C4-2B (cell line): ENCODE data around the gene SV2A.
"Not testable (repeated sequence)": the region's sequence is repeated elsewhere in the genome, so short reads cannot be mapped to it uniquely, and the experiment has no call there.

Experiments used
- H3K27ac ChIP-seq: fragments of 450-650 bp; 2 replicates; pipeline ENCODE4 v1.5.1; 2017
- ZFX ChIP-seq: fragments of 450-650 bp; IDR thresholded peaks from 2 replicates; pipeline ENCODE4 v1.6.1; 2017
- TF ChIP-seq, protein P1 (sequence below): fragments of 450-650 bp; conservative IDR thresholded peaks from 2 replicates; pipeline ENCODE4 v1.5.1; 2017; ENCODE audit warnings: mild to moderate bottlenecking

SV2A gene

DNA sequence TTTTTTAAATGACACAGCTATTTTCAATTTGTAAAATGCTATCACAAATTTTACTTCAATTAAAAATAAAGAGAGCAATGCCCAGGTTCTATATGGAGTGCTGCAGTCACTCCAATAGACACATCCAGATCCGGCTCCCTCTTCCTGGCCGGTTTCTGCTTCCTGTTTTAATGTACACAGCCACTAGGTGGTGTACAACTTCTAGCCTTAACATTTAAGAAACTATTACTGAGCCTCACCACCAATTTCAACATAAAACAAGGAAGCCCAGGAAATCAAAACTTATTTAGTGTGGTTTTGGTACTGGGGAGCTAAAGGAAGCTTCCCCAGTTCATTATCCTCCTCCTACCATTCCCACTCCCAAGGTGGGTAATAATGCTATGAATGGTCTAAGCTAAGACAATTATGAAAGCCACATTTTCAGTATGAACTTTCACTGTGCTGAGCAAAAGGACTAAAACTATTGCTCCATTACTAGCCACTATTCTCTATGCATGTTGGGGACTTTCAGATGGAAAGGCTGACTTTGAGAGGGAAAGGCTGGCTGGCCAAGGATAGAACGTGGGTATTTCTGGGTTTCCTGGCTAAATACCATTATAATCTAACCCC is 44.5 kb upstream of the SV2A start:
- TF ChIP-seq, protein P1, sequence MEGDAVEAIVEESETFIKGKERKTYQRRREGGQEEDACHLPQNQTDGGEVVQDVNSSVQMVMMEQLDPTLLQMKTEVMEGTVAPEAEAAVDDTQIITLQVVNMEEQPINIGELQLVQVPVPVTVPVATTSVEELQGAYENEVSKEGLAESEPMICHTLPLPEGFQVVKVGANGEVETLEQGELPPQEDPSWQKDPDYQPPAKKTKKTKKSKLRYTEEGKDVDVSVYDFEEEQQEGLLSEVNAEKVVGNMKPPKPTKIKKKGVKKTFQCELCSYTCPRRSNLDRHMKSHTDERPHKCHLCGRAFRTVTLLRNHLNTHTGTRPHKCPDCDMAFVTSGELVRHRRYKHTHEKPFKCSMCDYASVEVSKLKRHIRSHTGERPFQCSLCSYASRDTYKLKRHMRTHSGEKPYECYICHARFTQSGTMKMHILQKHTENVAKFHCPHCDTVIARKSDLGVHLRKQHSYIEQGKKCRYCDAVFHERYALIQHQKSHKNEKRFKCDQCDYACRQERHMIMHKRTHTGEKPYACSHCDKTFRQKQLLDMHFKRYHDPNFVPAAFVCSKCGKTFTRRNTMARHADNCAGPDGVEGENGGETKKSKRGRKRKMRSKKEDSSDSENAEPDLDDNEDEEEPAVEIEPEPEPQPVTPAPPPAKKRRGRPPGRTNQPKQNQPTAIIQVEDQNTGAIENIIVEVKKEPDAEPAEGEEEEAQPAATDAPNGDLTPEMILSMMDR = peak; percentile 89
- TF ChIP-seq ZFX = no peak
- H3K27ac ChIP-seq = no peak overlapping the region

DNA sequence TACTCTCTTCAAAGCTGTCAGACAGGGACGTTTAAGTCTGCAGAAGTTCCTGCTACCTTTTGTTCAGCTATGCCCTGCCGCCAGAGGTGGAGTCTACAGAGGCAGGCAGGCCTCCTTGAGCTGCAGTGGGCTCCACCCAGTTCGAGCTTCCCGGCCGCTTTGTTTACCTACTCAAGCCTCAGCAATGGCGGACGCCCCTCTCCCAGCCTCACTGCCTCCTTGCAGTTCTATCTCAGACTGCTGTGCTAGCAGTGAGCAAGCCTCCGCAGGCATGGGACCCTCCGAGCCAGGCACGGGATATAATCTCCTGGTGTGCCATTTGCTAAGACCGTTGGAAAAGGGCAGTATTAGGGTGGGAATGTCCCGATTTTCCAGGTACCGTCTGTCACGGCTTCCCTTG is 39.9 kb upstream of the SV2A start:
- not testable (repeated sequence) for H3K27ac ChIP-seq

DNA sequence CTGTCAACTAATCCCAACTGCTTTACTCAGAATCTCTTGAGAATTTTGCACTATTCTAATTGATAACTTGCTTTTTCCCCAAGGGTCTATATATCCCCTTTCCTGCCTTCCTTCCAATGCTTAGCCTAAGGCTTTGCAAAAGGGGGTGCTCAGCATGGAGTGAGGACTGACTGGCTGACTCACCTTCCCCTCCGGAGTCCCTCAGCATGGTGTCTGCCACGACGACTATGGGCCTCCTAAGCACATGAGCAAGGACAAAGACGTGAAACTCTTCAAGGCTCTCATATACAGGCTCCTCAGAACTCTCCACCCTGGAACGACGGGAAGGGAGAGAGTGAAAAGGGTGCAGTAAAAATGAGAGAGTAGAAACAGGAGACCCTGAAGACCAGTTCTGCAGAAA is 32.3 kb upstream of the SV2A start:
- no peak overlapping the region for H3K27ac ChIP-seq
- TF ChIP-seq ZFX = no peak
- TF ChIP-seq, protein P1 = no peak

DNA sequence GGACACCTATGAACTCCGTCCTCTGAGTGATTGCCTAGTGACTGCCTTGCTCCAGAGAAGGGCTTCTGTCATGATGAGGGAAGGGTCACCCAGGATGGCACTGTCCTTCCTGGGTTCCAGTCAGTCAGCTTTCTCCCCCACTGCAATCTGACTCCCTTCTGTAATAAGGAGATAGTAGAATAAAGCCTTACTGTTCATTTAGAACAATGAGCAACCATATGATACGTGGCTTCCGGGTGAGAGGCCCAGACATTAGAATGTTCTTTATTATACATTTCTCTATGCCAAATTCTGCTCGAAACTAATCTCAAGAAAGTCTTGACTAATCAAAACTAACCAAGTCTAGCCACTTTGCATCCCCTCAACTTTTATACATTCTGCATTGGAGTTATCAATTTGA is 27.6 kb upstream of the SV2A start:
- TF ChIP-seq, protein P1 = no peak
- no peak for TF ChIP-seq ZFX
- H3K27ac ChIP-seq = no peak overlapping the region

DNA sequence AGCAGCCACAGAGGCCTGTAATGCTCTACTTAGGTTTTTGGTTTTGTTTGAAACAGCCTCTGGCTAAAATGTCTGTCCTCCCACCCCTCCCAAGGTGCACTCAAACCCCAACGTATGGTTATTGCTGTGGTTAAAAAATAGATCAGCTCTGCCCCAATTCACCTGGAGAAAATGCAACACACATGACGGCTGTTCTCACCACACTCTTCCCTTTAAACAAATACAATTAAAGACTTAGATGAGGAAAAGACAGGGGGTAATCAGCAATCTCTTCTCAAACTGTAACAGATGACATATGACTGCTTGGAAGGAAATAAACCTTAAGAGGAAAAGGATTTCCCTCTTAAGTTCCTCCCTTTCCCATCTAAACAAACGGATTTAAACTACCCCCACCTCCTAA is 25.2 kb upstream of the SV2A start:
- TF ChIP-seq ZFX = no peak
- TF ChIP-seq, protein P1 = no peak
- no peak overlapping the region for H3K27ac ChIP-seq

DNA sequence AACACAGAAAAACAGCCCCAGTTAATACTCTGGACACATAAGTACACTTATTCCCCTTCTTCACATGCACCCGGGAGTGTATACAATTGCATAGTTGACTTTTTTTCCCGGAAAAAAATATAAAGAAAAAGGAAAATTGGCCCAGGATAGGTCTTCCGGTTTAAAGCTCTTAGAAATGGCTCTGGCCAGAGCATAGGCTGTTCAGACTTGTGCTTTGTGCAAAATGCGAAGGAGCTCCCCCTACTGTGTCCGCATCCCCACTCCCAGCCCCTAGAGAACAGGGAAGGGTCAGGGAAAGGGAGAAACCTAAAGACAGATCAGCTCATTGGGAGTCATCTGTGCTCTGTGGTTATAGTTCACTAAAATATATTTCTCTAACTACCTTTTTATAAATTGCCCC is 24.6 kb upstream of the SV2A start:
- no peak for TF ChIP-seq ZFX
- TF ChIP-seq, protein P1 = no peak
- H3K27ac ChIP-seq = no peak overlapping the region

DNA sequence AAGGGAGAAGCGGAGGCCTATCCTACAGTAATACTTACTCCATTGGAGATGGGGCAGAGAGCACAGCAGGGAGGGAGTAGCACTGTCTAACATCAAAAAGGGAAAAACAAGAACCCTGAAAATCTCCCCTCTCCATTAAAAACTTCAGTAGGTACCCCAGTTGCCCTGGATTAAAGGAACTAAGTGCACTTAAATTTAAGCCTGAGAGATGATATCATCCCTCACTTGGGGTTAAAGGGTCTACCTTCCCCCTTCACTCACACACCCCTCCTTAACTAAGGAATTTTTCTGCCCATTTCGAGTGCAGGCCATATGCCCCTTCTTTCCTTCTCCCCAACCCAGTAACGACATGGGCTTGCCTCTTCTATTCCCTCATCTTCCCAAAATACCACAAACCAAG is 22.8 kb upstream of the SV2A start:
- TF ChIP-seq, protein P1 = no peak
- no peak for TF ChIP-seq ZFX
- no peak overlapping the region for H3K27ac ChIP-seq

DNA sequence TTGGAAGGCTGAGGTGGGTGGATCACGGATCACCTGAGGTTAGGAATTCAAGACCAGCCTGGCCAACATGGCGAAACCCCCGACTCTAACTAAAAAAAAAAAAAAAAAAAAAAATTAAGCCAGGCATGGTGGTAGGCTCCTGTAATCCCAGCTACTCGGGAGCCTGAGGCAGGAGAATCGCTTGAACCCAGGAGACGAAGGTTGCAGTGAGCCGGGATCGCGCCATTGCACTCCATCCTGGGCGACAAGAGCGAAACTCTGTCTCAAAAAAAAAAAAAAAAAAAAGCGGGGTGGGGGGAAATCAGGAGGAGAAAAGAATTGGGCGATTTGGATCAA is 21.0 kb upstream of the SV2A start:
- H3K27ac ChIP-seq = peak overlapping the region; percentile 45

DNA sequence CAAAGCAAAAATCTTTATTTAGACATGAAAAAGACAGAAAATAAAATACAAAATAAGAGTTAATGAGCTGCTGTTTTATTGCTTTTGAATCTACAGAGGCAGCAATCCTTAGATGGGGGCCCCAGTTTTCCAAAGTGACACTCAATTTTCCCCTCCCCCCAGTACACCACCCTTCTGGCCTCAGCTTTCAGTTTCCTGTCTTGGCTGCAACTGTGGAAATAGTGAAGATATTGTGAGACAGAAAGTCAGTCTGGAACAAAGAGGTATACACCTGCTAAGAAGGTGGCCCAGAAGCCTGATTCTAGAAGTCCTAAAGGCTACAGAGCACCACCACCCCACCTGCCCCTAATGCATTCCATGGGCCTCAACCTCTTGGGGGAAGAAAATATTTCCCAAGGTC is 20.1 kb upstream of the SV2A start:
- H3K27ac ChIP-seq = no peak overlapping the region
- TF ChIP-seq ZFX = no peak
- TF ChIP-seq, protein P1 = no peak
